Measurements from ENCODE around the gene SUN5. TPM values are rescaled to one million over a fixed set of nuclear protein-coding genes. Genes with fewer than 3 reads are reported as not detected.
"Not testable (repeated sequence)": the region's sequence is repeated elsewhere in the genome, so short reads cannot be mapped to it uniquely, and the experiment has no call there.

The SUN5 gene, protein sequence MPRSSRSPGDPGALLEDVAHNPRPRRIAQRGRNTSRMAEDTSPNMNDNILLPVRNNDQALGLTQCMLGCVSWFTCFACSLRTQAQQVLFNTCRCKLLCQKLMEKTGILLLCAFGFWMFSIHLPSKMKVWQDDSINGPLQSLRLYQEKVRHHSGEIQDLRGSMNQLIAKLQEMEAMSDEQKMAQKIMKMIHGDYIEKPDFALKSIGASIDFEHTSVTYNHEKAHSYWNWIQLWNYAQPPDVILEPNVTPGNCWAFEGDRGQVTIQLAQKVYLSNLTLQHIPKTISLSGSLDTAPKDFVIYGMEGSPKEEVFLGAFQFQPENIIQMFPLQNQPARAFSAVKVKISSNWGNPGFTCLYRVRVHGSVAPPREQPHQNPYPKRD
- total RNA-seq: not detected

DNA sequence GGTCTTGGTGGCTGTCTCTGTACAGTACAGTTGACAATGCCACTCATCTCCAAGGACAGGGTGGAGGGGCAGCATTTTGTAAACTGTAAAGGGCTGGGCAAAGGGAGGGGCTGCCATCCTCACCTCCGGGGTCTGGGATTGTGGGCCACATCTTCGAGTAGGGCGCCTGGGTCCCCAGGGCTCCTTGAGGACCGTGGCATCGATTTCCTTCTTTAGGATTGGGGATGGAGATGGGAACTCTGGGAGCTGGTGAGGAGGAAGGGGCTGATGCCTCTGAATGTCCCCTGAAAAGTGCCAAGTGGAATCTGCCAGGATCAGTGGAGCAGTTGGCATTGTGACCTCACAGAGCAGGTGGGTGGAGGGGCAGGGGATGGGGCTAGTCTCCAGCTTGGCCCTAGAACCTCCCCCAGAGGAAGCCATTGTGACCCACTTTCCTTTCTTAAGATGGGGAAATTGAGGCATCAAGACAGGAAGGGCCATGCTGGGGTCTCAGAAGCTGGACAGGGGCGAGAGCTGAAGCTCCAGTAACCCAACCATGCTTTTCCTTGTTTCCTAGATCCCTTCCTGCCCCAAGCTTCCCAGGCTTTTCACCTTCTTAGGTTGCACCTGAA lies at the start of gene SUN5:
Gene SUN5, minus strand, starts transcription at position 293 of the 611 bp plus-strand sequence. Its CDS starts 93 bp downstream, at position 200.
- Mint-ChIP-seq H3K9me3 (ENCODE audit: low read depth) (no peaks in the 10 kb centered on the region), H3K27me3 (no peaks in the 10 kb centered on the region), H3K36me3 (no peaks in the 10 kb centered on the region), H3K4me1 (peaks cover 3% of the 10 kb centered on the region), H3K27ac (no peak within 1 kb of the TSS), H3K4me3 (no peak within 1 kb of the TSS)
- DNase-seq (no peak), ATAC-seq (no peak)
- CTCF ChIA-PET: interaction anchor here (0.9 to 3.2 kb wide), 16 partner anchors 8 to 108 kb away, joined by 3 to 32 read pairs (median 4); no protein-coding TSS in a partner anchor

DNA sequence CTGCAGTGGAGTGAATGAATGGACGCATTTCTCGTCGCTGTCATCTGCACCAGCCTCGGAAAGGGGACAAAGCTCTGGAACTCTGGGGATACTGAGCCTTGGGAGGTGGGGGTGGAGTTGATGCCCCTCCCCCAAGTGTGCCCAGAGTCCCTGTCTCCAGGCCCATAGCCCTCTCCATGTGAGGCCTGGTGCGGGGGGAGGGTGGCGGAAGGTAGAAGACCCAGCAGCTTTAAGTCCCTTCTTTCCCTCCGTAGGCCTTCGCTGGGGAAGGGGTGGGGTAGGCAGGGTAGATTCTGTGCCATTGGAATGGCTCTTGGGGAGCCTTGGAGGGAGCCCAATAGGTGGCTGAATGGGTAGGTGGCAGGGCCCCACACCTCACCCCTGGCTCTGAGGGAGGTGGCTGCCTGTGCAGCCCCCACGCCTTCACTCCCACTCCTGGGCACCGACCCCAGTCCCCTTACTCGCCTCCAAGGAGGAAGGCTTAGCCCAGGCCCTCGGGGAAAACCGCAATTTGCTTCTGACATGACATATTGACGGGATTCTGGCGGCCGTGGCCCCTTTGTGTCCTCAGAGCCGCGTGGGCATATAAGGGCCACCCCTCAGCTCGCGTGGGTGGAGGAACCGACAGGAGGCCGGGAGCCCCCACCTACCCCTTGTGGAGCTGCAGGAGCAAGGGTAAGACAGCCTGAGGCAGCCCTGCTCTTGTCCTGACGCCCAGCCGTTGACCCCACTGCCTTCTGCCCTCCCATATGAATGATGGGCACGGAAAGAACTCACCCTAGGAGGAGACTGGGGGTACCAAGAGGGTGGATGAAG lies 49.3 kb upstream of the SUN5 start, which contains the start of gene BPIFB3:
Gene BPIFB3, plus strand, starts transcription at position 613 of the 816 bp plus-strand sequence. CDS start 1,533 bp downstream, outside the sequence.
- Mint-ChIP-seq H3K27ac (no peak within 1 kb of the TSS), H3K27me3 (peaks cover 3% of the 10 kb centered on the region), H3K36me3 (no peaks in the 10 kb centered on the region), H3K4me3 (no peak within 1 kb of the TSS), H3K9me3 (ENCODE audit: low read depth) (no peaks in the 10 kb centered on the region), H3K4me1 (no peaks in the 10 kb centered on the region)
- CTCF ChIA-PET: no interaction called here
- no peak for DNase-seq
- no peak for ATAC-seq

DNA sequence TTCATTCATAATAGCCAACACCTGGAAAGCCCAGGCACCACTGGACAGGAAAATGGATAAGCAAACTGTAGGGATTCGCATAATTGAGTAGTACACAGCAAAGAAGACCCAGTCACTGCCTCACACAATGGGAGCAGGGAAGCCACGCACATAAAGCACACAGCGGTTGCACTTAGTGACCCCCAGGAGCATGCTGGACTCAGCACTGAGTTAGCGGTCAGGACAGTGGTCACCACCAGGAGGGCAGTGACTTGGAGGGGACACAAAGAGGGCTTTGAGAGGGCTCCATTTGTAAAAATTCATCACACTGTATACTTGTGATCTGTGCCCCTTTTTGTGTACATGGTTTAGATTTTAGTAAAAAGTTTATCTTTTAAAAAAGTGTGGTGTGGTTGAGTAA lies 47.1 kb upstream of the SUN5 start:
- ATAC-seq (no peak), DNase-seq (no peak)
- CTCF ChIA-PET: no interaction called here
- Mint-ChIP-seq H3K4me1 (no peaks in the 10 kb centered on the region), H3K36me3 (no peaks in the 10 kb centered on the region), H3K27me3 (no peaks in the 10 kb centered on the region), H3K27ac (no peak overlapping the region), H3K4me3 (no peak overlapping the region), H3K9me3 (ENCODE audit: low read depth) (no peaks in the 10 kb centered on the region)

DNA sequence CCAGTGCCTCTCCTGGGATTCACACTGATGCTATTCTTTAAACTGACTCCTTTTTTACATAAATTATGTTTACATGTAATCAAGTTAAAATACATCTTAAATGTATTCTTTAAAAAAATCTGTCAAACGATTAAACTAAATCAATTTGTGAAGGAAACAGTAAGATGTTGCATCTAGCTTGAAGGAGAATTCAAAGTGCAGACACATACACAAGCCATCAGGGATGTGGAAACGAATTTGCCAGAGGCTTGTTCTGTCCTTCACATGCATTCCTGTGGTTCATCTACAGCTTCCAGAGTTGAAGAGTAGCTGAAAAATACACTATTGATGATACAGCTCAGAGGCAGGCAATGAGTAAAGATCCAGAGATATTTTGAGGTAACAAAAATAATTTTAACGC lies 42.2 kb upstream of the SUN5 start:
- Mint-ChIP-seq H3K4me1 (no peaks in the 10 kb centered on the region), H3K27ac (no peak overlapping the region)

DNA sequence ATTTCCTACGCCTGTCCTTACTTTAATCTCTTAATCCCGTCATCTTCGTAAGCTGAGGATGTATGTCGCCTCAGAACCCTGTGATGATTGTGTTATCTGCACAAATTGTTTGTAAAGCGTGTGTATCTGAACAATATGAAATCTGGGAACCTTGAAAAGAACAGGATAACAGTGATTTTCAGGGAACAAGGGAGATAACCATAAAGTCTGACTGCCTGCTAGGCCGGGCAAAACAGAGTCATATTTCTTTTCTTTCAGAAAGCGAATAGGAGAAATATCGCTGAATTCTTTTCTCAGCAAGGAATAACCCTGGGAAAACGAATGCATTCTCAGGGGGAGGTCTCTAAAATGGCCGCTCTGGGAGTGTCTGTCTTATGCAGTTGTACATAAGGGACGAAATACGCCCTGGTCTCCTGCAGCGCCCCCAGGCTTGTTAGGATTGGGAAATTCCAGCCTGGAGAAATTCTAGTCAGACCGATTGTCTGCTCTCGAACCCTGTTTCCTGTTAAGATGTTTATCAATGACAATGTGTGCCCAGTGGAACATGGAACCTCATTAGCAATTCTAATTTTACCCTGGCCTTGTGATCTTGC lies 41.0 kb upstream of the SUN5 start:
- H3K4me1 Mint-ChIP-seq; CTCF ChIA-PET; H3K36me3 Mint-ChIP-seq; H3K27me3 Mint-ChIP-seq; DNase-seq; ATAC-seq; H3K4me3 Mint-ChIP-seq; H3K27ac Mint-ChIP-seq; H3K9me3 Mint-ChIP-seq (ENCODE audit: low read depth): not testable (repeated sequence)

More for the DNA sequence above, 42.2 kb upstream of the SUN5 start:
- CTCF ChIA-PET: no interaction called here
- Mint-ChIP-seq H3K9me3 (ENCODE audit: low read depth) (peaks cover 4% of the 10 kb centered on the region), H3K36me3 (no peaks in the 10 kb centered on the region), H3K27me3 (no peaks in the 10 kb centered on the region), H3K4me3 (no peak overlapping the region)
- DNase-seq: no peak
- ATAC-seq: no peak

DNA sequence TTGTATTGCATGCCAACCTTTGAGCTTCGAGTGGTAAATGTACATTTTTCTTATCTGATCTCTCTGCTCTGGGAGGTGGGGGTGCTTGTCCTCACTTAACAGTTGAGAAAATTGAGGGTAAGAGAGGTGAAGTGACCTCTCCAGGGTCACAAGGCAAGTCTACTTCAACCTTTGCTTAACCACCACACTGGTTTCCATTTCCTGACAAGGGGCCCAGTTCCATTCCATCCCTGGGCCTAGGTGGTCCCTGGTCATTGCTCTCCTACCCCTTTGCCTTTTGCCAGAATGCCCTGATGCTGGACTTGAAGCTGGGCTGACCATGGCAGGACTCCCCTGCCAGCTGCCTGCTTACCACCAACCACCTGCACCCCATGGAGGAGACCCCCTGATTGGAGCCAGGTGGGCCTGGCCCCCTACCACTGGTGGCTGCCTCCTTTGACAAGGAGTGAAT lies 39.5 kb upstream of the SUN5 start:
- no peaks in the 10 kb centered on the region for H3K27me3 Mint-ChIP-seq
- peaks cover 4% of the 10 kb centered on the region for H3K9me3 Mint-ChIP-seq (ENCODE audit: low read depth)
- H3K27ac Mint-ChIP-seq: no peak overlapping the region
- H3K4me3 Mint-ChIP-seq: no peak overlapping the region
- H3K36me3 Mint-ChIP-seq: no peaks in the 10 kb centered on the region
- ATAC-seq (no peak), DNase-seq (no peak)
- CTCF ChIA-PET: no interaction called here
- no peaks in the 10 kb centered on the region for H3K4me1 Mint-ChIP-seq

DNA sequence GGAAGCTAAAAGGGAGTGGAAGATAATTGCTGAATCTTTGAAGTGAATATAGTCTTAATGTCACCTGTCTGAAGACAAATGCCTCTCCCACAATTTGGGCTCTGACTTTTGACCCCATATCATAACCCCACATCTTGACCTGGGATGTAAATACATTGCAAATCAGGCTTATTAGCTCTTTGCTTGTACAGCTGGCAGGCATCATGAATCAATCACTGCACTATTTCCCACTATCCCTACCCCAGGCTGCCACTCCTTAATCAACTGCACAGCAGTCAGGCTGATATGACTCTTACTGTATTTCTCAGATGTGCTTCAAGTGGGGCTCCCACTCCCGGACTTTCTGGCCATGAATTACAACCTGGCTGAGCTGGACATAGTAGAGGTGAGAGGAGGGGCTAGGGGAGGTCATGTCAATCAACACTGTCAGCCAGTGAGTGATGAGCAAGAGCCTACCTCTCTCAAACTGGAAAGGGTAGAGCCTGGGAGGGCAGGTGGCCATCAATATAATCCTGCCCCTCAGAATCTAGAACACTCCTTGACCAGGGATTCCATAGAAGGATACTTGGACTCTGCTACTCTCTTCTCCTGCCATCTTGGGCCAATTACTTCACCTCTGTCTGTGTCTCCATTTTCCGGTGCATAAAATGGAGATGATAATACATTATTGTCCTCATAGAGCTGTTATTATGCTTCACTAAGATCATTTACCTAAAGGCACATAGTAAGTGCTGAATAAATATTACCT lies 38.9 kb upstream of the SUN5 start:
- Mint-ChIP-seq H3K27me3 (no peaks in the 10 kb centered on the region), H3K27ac (no peak overlapping the region), H3K4me3 (no peak overlapping the region), H3K4me1 (no peaks in the 10 kb centered on the region), H3K36me3 (no peaks in the 10 kb centered on the region), H3K9me3 (ENCODE audit: low read depth) (peaks cover 4% of the 10 kb centered on the region)
- DNase-seq (no peak), ATAC-seq (no peak)
- CTCF ChIA-PET: no interaction called here

DNA sequence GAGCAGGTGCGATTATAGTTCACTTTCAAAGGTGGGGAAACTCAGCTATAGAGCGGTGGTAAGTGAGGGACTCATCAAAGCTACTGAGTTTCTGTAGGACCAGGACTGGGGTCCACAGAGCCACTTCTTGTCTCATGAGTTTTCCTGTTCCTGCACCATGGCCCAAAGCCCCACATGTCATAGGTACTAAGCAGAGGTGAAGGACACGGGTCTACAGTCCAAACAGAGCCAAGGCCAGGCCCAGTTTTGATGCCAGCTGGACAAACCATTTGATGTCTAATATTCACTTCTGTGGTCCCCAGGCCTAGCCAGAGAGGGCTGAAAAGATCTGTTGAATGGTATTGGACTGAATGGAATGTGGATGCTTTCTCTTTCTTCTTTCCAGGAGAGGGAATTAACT lies 38.2 kb upstream of the SUN5 start:
- no peaks in the 10 kb centered on the region for H3K27me3 Mint-ChIP-seq
- H3K4me1 Mint-ChIP-seq: no peaks in the 10 kb centered on the region
- DNase-seq (no peak), ATAC-seq (no peak)
- H3K36me3 Mint-ChIP-seq: no peaks in the 10 kb centered on the region
- CTCF ChIA-PET: interaction anchor here (1.3 kb wide), 1 partner anchor 96 kb away, joined by 3 read pairs; no protein-coding TSS in a partner anchor
- H3K27ac Mint-ChIP-seq: no peak overlapping the region
- no peak overlapping the region for H3K4me3 Mint-ChIP-seq
- peaks cover 4% of the 10 kb centered on the region for H3K9me3 Mint-ChIP-seq (ENCODE audit: low read depth)

DNA sequence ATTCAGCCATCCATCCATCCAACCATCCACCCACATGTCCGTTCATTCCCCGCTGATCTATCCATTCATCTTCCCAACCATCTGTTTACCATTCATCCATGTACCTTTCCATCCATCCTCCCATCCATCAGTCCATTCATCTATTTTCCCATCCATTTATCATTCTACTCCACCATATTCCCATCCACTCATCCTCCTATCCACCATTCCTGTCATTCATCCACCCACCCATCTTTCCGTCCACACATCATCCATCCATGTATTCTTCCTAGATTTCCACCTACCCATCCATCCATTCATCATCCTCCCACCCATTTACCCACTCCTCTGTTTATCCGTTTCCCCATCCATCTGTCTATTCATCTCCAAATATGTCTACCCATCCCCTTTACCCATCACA lies 34.0 kb upstream of the SUN5 start:
- no peaks in the 10 kb centered on the region for H3K9me3 Mint-ChIP-seq (ENCODE audit: low read depth)
- H3K4me3 Mint-ChIP-seq: no peak overlapping the region
- CTCF ChIA-PET: no interaction called here
- DNase-seq (no peak), ATAC-seq (no peak)
- no peaks in the 10 kb centered on the region for H3K36me3 Mint-ChIP-seq
- no peaks in the 10 kb centered on the region for H3K27me3 Mint-ChIP-seq
- no peaks in the 10 kb centered on the region for H3K4me1 Mint-ChIP-seq
- no peak overlapping the region for H3K27ac Mint-ChIP-seq

DNA sequence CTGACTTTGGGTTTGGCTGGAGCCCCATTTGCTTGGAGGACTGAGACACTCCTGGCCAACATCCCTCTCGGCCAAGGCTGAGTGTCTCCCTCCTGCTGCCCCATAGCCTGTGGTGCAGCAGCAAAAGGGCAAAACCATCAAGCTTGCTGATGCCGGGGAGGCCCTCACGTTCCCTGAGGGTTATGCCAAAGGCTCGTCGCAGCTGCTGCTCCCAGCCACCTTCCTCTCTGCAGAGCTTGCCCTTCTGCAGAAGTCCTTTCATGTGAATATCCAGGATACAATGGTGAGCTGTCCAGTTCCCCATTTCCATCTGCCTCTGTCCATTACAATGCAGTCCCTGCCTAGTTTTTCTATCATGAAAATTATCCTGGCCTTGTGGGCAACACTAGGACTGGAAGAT lies 33.2 kb upstream of the SUN5 start:
- CTCF ChIA-PET: no interaction called here
- no peak for ATAC-seq
- no peak for DNase-seq
- H3K4me1 Mint-ChIP-seq: no peaks in the 10 kb centered on the region
- no peaks in the 10 kb centered on the region for H3K9me3 Mint-ChIP-seq (ENCODE audit: low read depth)
- no peak overlapping the region for H3K4me3 Mint-ChIP-seq
- H3K27ac Mint-ChIP-seq: no peak overlapping the region
- H3K27me3 Mint-ChIP-seq: no peaks in the 10 kb centered on the region
- no peaks in the 10 kb centered on the region for H3K36me3 Mint-ChIP-seq

DNA sequence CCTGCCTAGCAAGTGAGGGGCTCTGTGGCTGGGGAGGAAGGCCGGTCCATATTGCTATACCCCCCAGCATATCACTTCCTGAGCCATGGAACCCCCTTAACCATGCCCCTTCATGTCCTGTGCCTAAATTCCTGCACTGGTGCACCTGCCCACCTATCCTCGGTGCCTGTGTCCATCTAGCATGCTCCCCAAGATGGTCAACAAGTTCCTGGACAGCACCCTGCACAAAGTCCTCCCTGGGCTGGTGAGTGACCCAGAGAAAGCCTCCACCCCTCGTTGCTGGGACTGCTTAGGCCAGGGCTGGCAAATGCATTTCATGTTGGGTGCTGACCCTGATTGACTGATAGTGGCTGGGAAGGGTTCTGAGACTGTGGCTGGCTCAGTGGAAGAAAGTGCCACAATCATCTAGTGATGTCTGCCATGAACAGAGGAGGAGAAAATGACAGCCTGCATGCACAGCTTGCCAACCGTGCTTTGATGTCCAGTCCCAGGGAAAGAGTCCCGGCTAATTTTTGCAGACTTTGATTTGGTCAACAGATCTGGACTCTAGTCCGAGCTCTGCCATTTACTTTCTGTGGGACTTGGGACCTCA lies 30.8 kb upstream of the SUN5 start:
- no peak for ATAC-seq
- no peaks in the 10 kb centered on the region for H3K9me3 Mint-ChIP-seq (ENCODE audit: low read depth)
- no peaks in the 10 kb centered on the region for H3K27me3 Mint-ChIP-seq
- DNase-seq: no peak
- no peaks in the 10 kb centered on the region for H3K4me1 Mint-ChIP-seq
- no peak overlapping the region for H3K4me3 Mint-ChIP-seq
- CTCF ChIA-PET: no interaction called here
- no peaks in the 10 kb centered on the region for H3K36me3 Mint-ChIP-seq
- no peak overlapping the region for H3K27ac Mint-ChIP-seq

DNA sequence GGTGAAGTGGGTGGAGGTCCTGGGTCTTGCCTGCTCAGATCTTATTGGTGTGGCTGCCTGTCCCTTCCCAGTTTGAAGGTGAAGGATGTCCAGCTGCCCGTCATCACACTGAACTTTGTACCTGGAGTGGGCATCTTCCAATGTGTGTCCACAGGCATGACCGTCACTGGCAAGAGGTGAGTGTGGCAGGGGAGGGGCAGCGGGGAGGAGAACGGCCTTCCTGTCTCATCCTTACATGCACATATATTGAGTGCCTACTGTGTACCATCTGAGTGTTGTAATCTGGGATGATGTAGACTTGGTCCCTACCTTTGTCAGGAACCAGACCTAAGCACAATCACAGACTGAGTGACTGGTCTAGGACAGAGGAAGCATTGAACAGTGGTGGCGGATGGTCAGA lies 29.9 kb upstream of the SUN5 start:
- CTCF ChIA-PET: no interaction called here
- DNase-seq (no peak), ATAC-seq (no peak)
- Mint-ChIP-seq H3K36me3 (no peaks in the 10 kb centered on the region), H3K4me3 (no peak overlapping the region), H3K27ac (no peak overlapping the region), H3K27me3 (no peaks in the 10 kb centered on the region), H3K4me1 (no peaks in the 10 kb centered on the region), H3K9me3 (ENCODE audit: low read depth) (no peaks in the 10 kb centered on the region)

All from activated CD8-positive, alpha-beta memory T cell treated with anti-CD3 and anti-CD28 coated beads, Interleukin-2, amount 10 ng/mL, durations not matched to agents 7 days and 5 days (primary cell).